Neuronal stem cell (in vitro differentiated cells): Measurements from ENCODE around the gene ADAMTS4.

ENCODE experiments used
- DNase-seq: peaks from one replicate; pipeline ENCODE4 v3.0.0-alpha.2; 2013; ENCODE audit warnings: low spot score
- H2AFZ ChIP-seq: one replicate; pipeline ENCODE4 v1.6.1; 2013; ENCODE audit warnings: mild to moderate bottlenecking, low read length, inconsistent platforms
- H2AK5ac ChIP-seq: 2 replicates; pipeline ENCODE4 v1.6.1; 2013; ENCODE audit warnings: low read depth, mild to moderate bottlenecking, inconsistent platforms, low read length, moderate library complexity, mixed read lengths
- H2BK120ac ChIP-seq: 2 replicates; pipeline ENCODE4 v1.6.1; 2013; ENCODE audit warnings: low read depth, mild to moderate bottlenecking, inconsistent platforms, low read length, moderate library complexity, mixed read lengths
- H2BK12ac ChIP-seq: one replicate; pipeline ENCODE4 v1.6.1; 2013; ENCODE audit warnings: low read length, inconsistent platforms
- H2BK15ac ChIP-seq: 2 replicates; pipeline ENCODE4 v1.6.1; 2013; ENCODE audit warnings: mild to moderate bottlenecking, low read length, inconsistent platforms, mixed read lengths
- H2BK5ac ChIP-seq: one replicate; pipeline ENCODE4 v1.6.1; 2013; ENCODE audit warnings: inconsistent platforms, mild to moderate bottlenecking, low read length, moderate library complexity
- H3K14ac ChIP-seq: one replicate; pipeline ENCODE4 v1.6.1; 2013; ENCODE audit warnings: low read length, inconsistent platforms
- H3K18ac ChIP-seq: 2 replicates; pipeline ENCODE4 v1.6.1; 2013; ENCODE audit warnings: low read length, inconsistent platforms
- H3K23ac ChIP-seq: 2 replicates; pipeline ENCODE4 v1.6.1; 2013; ENCODE audit warnings: low read depth, mild to moderate bottlenecking, mixed read lengths, low read length, inconsistent platforms; ENCODE audit not compliant: poor library complexity
- H3K27ac ChIP-seq: replicated peaks from 3 replicates; pipeline ENCODE4 v1.5.1; 2013; ENCODE audit warnings: low read length, inconsistent platforms
- H3K27me3 ChIP-seq, 3 experiments: 2 replicates each; pipeline ENCODE4 v1.6.1; 2013; ENCODE audit warnings: low read length in 3 of 3, mild to moderate bottlenecking in 2 of 3, inconsistent platforms in 1 of 3, low read depth in 1 of 3, mixed read lengths in 1 of 3, moderate library complexity in 1 of 3; ENCODE audit not compliant: control insufficient read depth in 3 of 3, insufficient read depth in 3 of 3
- H3K36me3 ChIP-seq, 2 donors: replicated peaks in 1 of 2; 2 replicates each; pipeline ENCODE4 v1.6.1; 2013; ENCODE audit warnings: low read length in 2 of 2; ENCODE audit not compliant: control insufficient read depth in 2 of 2, insufficient read depth in 2 of 2
- H3K4ac ChIP-seq: 2 replicates; pipeline ENCODE4 v1.6.1; 2013; ENCODE audit warnings: inconsistent platforms, mild to moderate bottlenecking, low read length, moderate library complexity
- H3K4me1 ChIP-seq, 2 donors: 1 replicate in 1 of 2; 2 replicates in 1 of 2; pipeline ENCODE4 v1.6.1; 2013; ENCODE audit warnings: low read length in 2 of 2, low read depth in 1 of 2; ENCODE audit not compliant: control insufficient read depth in 2 of 2, insufficient read depth in 1 of 2
- H3K4me2 ChIP-seq: one replicate; pipeline ENCODE4 v1.6.1; 2013; ENCODE audit warnings: mild to moderate bottlenecking, low read length, inconsistent platforms; ENCODE audit not compliant: insufficient read depth, poor library complexity, severe bottlenecking
- H3K4me3 ChIP-seq, 2 donors: 2 replicates each; pipeline ENCODE4 v1.5.1; 2013; ENCODE audit warnings: low read length in 2 of 2, mild to moderate bottlenecking in 2 of 2, inconsistent platforms in 1 of 2, moderate library complexity in 1 of 2
- H3K79me1 ChIP-seq: one replicate; pipeline ENCODE4 v1.6.1; 2013; ENCODE audit warnings: low read depth, mild to moderate bottlenecking, inconsistent platforms, low read length, moderate library complexity
- H3K9ac ChIP-seq: one replicate; pipeline ENCODE4 v1.6.1; 2013; ENCODE audit warnings: mild to moderate bottlenecking, low read depth, low read length, inconsistent platforms; ENCODE audit not compliant: poor library complexity
- H3K9me3 ChIP-seq, 2 donors: replicated peaks in 1 of 2; 2 replicates each; pipeline versions ENCODE3 to v1.6.1; 2013; ENCODE audit warnings: low read length in 2 of 2, mild to moderate bottlenecking in 2 of 2, inconsistent platforms in 1 of 2, low read depth in 1 of 2, mixed read lengths in 1 of 2, moderate library complexity in 1 of 2; ENCODE audit not compliant: control insufficient read depth in 2 of 2, insufficient read depth in 1 of 2
- H4K8ac ChIP-seq: one replicate; pipeline ENCODE4 v1.6.1; 2013; ENCODE audit warnings: low read depth, mild to moderate bottlenecking, inconsistent platforms, low read length, moderate library complexity
- H4K91ac ChIP-seq: one replicate; pipeline ENCODE4 v1.6.1; 2013; ENCODE audit warnings: low read length, low read depth, mild to moderate bottlenecking, inconsistent platforms; ENCODE audit not compliant: poor library complexity
- WGBS, 2 donors: extraction: QIAGEN DNeasy Blood & Tissue Kit; methylation state at CpG; one replicate each; pipeline ENCODE4 v1.1.7; 2013; ENCODE audit warnings: missing lambda C conversion rate in 2 of 2, mixed read lengths in 1 of 2; ENCODE audit not compliant: insufficient read length in 2 of 2, insufficient replicate concordance in 1 of 2; ENCODE audit errors: extremely low coverage in 2 of 2; 5-methylcytosine and 5-hydroxymethylcytosine counted together

The ADAMTS4 gene

GRCh38 chr1:161164901-161165610 is 33.8 kb downstream of the ADAMTS4 start:
- H3K14ac ChIP-seq = no peak overlapping the region
- H3K36me3 ChIP-seq = peaks cover 36 to 58% of the 10 kb centered on the region in 2 donors
- no peak overlapping the region for H2AK5ac ChIP-seq
- no peak overlapping the region for H3K23ac ChIP-seq
- no peak overlapping the region for H3K9ac ChIP-seq
- no peak overlapping the region for H2BK12ac ChIP-seq
- H3K79me1 ChIP-seq = peaks cover 7% of the 10 kb centered on the region
- no peaks in the 10 kb centered on the region for H3K27me3 ChIP-seq
- no peak overlapping the region for H3K27ac ChIP-seq
- no peak overlapping the region for H2AFZ ChIP-seq
- no peak overlapping the region for H3K4ac ChIP-seq
- H3K9me3 ChIP-seq = no peaks in the 10 kb centered on the region
- H2BK15ac ChIP-seq = no peak overlapping the region
- no peak overlapping the region for H3K4me2 ChIP-seq
- no peak for DNase-seq
- peak overlapping the region; percentile 30 for H2BK5ac ChIP-seq
- no CpG with 5 or more reads among the region's 14 CpGs for WGBS, 2 donors
- H4K8ac ChIP-seq = no peak overlapping the region
- H3K4me3 ChIP-seq = peak overlapping the region in 1 of 2 donors; percentile 67
- H2BK120ac ChIP-seq = no peak overlapping the region
- H3K18ac ChIP-seq = no peak overlapping the region
- H4K91ac ChIP-seq = no peak overlapping the region
- peaks cover 6 to 7% of the 10 kb centered on the region in 2 donors for H3K4me1 ChIP-seq

- H3K27ac ChIP-seq = no peak overlapping the region
- peaks cover 7% of the 10 kb centered on the region for H3K79me1 ChIP-seq
- H3K4ac ChIP-seq = no peak overlapping the region
- H3K36me3 ChIP-seq = peaks cover 29 to 51% of the 10 kb centered on the region in 2 donors
- H3K18ac ChIP-seq = no peak overlapping the region
- H2AFZ ChIP-seq = no peak overlapping the region
- DNase-seq = no peak
- no peaks in the 10 kb centered on the region for H3K9me3 ChIP-seq
- no peaks in the 10 kb centered on the region for H3K27me3 ChIP-seq
- no peak overlapping the region for H4K8ac ChIP-seq
- no peak overlapping the region for H3K9ac ChIP-seq
- H3K4me1 ChIP-seq = peaks cover 8 to 11% of the 10 kb centered on the region in 2 donors
- no peak overlapping the region for H2AK5ac ChIP-seq
- no peak overlapping the region for H3K4me3 ChIP-seq
- H2BK15ac ChIP-seq = no peak overlapping the region
- no CpG with 5 or more reads among the region's 5 CpGs for WGBS, 2 donors
- H3K4me2 ChIP-seq = no peak overlapping the region
- H3K23ac ChIP-seq = no peak overlapping the region
- H4K91ac ChIP-seq = no peak overlapping the region
- no peak overlapping the region for H3K14ac ChIP-seq
- no peak overlapping the region for H2BK12ac ChIP-seq
- H2BK120ac ChIP-seq = no peak overlapping the region
- no peak overlapping the region for H2BK5ac ChIP-seq
Observed at GRCh38 chr1:161163793-161164192, 35.1 kb downstream of the ADAMTS4 start.

GRCh38 chr1:161162806-161163205 is 36.0 kb downstream of the ADAMTS4 start:
- Histone ChIP-seq H3K4me2 (no peak overlapping the region), H2AFZ (no peak overlapping the region), H3K9ac (no peak overlapping the region), H3K14ac (no peak overlapping the region), H2BK120ac (no peak overlapping the region), H2AK5ac (no peak overlapping the region), H3K9me3 (no peaks in the 10 kb centered on the region), H3K18ac (no peak overlapping the region), H4K91ac (no peak overlapping the region), H3K27ac (no peak overlapping the region), H4K8ac (no peak overlapping the region), H3K27me3 (no peaks in the 10 kb centered on the region), H3K36me3 (peaks cover 29 to 61% of the 10 kb centered on the region in 2 donors), H3K79me1 (peaks cover 6% of the 10 kb centered on the region), H2BK5ac (no peak overlapping the region), H2BK15ac (no peak overlapping the region), H2BK12ac (no peak overlapping the region), H3K4me1 (peaks cover 9 to 13% of the 10 kb centered on the region in 2 donors), H3K23ac (no peak overlapping the region), H3K4me3 (no peak overlapping the region), H3K4ac (no peak overlapping the region)
- DNase-seq = no peak
- WGBS, 2 donors = no CpG with 5 or more reads among the region's 10 CpGs

GRCh38 chr1:161162052-161162451 is 36.8 kb downstream of the ADAMTS4 start:
- no peak overlapping the region for H3K4me2 ChIP-seq
- H3K4ac ChIP-seq = no peak overlapping the region
- no peak overlapping the region for H2BK12ac ChIP-seq
- H2AFZ ChIP-seq = no peak overlapping the region
- H4K8ac ChIP-seq = no peak overlapping the region
- peak overlapping the region; percentile 20 for H2BK5ac ChIP-seq
- no peak overlapping the region for H3K9ac ChIP-seq
- H3K9me3 ChIP-seq = no peaks in the 10 kb centered on the region
- no CpG with 5 or more reads among the region's 7 CpGs for WGBS, 2 donors
- no peak overlapping the region for H2BK120ac ChIP-seq
- peaks cover 32 to 68% of the 10 kb centered on the region in 2 donors for H3K36me3 ChIP-seq
- H3K18ac ChIP-seq = no peak overlapping the region
- no peak overlapping the region for H3K4me3 ChIP-seq
- peaks cover 6 to 10% of the 10 kb centered on the region in 2 donors for H3K4me1 ChIP-seq
- no peak overlapping the region for H3K14ac ChIP-seq
- no peak overlapping the region for H2BK15ac ChIP-seq
- no peak overlapping the region for H3K27ac ChIP-seq
- H4K91ac ChIP-seq = no peak overlapping the region
- H3K23ac ChIP-seq = no peak overlapping the region
- peaks cover 5% of the 10 kb centered on the region for H3K79me1 ChIP-seq
- no peak overlapping the region for H2AK5ac ChIP-seq
- no peaks in the 10 kb centered on the region for H3K27me3 ChIP-seq
- no peak for DNase-seq
